Left renal pelvis (tissue), 4 donors: ENCODE results near the gene WDR91. TPM values are rescaled to one million over a fixed set of nuclear protein-coding genes. Genes with fewer than 3 reads are reported as not detected.
"Not testable (repeated sequence)": the region's sequence is repeated elsewhere in the genome, so short reads cannot be mapped to it uniquely, and the experiment has no call there.

Experiments used
- DNase-seq, 4 donors: peaks; one replicate each; pipeline ENCODE4 v3.0.0-alpha.2; 2013; ENCODE audit warnings: low read depth in 4 of 4, low spot score in 3 of 4
- polyA plus RNA-seq, 4 donors: library from polyadenylated mRNA; unstranded; fragments of 120-200 nt; gene quantifications; one replicate each; pipeline ENCODE4 v1.2.1, GENCODE V29; 2013; ENCODE audit not compliant: insufficient read length in 4 of 4

WDR91 gene
- polyA plus RNA-seq, 4 donors: 16.3 to 58.5 (median 44.7) TPM

DNA sequence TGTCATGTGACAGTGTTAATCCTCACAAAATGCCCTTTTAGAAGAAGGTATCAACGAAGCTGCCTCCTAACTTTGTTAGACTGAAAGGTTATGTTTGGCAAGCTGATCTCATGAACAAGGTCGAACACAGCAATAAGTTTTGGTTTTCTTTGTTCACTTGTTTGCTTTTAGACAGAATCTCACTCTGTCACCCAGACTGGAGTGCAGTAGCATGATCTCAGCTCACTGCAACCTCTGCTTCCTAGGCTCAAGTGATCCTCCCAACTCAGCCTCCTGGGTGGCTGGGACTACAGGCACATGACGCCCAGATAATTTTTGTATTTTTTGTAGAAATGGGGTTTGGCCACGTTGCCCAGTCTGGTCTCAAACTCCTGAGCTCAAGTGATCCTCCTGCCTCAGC is 23.4 kb upstream of the WDR91 start:
- no peak for DNase-seq

DNA sequence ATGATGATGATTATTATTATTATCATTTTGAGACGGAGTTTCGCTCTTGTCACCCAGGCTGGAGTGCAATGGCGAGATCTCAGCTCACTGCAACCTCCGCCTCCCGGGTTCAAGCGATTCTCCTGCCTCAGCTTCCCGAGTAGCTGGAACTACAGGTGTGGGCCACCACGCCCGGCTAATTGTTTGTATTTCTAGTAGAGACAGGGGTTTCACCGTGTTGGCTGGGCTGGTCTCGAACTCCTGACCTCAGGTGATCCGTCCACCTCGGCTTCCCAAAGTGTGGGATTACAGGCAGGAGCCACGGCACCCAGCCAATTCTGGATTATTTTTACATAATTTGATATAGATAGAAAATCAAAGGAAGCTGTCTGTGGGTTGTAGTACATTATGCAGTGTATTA is 22.8 kb upstream of the WDR91 start:
- DNase-seq: not testable (repeated sequence)

DNA sequence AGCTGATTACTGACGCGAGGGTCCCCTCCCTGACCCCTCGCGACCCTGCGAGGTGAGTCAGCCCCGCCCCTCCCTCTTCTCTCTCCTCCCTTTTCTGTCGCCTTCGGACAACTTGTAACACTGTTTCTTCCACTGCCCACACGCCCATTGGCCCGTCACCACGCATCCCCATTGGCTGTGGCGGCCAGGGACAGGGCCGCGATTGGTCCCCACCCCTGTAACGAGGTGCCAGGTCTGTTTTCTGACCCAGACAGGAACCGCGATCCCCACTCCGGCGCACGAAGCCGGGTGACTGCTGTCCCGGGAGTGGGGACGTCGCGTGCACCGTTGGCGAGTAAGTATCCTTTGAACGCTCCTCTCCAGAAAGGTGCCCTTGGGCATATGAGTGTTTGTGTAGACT is 22.2 kb upstream of the WDR91 start, which contains the start of gene STRA8:
Gene STRA8 (plus strand): TSS at position 269 of the 400 bp plus-strand sequence. CDS start 6,687 bp downstream, outside the sequence.
- no peak for DNase-seq

DNA sequence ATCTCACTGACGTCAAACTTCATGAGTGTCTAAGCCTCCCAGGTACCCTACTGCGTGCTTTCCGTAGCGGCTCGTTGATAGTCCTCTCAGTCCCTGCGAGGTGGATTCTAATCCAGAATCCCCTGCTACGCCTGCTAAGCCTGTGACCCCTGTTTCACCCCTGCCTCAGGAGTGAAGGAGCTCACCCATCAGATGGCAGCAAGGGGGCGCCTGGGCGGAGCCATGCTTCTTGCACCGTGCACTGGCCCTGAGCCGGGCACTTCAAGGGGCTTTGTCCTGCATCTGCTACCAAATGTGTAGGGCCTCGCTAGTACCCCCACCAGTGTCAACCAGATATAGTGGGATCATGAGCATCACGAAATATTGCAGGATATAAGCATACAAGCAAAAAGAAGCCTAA is 21.4 kb upstream of the WDR91 start:
- no peak for DNase-seq

DNA sequence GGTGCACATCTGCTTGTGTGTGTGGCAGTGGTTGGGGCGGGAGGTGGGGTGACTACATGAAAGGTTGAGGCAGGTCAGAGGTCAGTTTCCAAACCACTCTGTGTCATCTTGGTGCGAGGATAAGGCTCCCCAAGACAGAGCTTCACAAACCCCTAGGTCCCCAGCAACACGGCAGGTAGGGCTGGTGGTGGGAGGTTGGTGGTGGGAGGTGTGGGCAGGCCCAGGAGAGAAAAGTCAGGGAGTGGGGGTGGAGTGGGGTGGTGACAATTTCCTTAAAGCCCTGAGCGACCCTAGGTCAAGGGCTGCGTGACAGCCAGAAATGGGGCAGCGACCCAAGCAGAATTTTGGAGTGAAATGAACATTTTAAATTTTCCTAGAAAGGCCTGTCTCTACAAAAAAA is 20.8 kb upstream of the WDR91 start:
- DNase-seq: no peak

DNA sequence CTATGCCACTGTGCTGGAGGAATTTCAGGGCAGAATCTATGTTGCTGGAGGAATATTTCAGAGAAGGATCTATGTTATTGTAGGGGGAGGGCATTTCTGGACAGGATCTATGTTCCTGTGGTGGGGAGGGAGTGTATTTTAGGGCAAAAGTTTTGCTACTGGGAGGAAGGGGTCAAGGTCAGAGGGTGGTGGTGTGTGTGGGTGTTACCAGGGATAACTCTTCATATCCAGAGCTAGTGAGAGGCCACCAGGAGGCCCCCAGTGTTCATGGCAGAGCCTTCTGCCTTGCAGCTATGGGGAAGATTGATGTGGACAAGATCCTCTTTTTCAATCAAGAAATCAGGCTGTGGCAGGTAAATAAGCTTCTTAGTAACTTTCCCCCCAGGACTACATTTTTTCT is 20.4 kb upstream of the WDR91 start:
- no peak for DNase-seq

DNA sequence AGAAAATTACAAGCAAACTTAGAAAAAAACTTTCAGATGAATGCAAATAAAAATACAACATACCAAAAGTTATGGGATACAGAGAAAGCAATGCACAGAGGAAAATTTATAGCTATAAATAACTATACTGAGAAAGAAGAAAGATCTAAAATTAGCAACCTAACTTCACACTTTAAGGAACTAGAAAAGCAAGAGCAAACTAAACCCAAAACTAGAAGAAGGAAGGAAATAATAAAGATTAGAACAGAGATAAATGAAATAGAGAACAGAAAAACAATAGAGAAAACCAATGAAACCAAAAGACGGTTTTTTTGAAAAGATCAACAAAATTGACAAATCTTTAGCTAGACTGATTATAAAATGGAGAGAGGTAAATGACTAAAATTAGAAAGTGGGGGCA is 12.7 kb upstream of the WDR91 start:
- no peak for DNase-seq

DNA sequence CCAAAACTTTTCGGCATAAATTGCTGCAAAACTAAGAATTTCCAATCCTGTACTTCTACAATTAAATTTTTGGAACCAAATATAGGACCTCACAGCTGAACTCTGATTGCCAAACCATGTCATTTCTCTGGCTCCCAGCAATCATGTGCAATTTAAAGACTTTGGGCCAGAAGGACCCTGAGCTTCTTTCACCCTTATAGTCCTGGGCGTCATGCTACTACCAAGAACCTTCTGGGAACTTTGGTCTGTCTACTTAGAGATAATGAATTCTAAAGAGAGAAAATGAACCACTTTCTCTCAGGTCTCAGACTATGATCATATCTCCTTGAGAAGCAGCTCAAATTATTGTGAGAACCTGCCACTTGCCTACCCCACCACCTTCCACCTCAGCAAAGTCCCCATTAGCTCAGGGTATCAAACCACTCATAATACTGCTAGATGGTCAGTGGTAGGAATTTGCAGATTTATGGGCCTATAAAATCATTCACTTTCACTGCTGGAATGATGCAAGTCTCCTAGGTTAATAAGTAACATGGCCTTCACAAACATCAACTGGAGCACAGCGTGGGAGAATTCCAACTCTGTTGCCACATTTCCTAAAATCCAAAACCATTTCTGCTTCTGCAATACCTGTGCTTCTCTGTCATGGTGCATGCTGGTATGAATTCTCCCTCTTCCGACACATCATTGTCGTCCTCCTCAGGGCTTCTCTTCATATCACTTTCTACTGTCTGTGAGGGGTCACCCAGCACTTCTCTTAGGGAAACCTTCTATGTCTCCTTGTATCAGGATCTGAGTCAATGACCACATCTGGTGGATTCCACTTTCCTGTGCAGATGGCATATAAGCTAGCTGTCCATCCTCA is 6.6 kb upstream of the WDR91 start:
- DNase-seq: no peak

DNA sequence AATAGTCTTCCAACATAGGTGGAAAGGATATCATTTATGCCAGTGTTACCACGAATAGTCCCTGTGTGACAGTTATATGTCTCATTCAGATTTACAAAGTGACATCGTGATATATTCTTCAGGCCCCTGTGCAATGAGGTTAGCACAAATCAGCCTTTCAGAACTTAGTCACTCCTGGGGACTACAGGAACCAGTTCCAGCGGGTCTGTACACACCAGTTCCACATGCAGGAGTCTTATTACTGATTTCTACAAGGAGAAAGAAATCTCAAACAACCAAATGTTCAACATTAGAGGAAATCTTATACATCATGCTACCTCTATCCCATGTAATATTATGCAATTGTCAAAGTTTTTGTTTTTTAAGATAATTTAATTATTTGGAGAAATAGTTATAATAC is 4.4 kb upstream of the WDR91 start:
- no peak for DNase-seq

DNA sequence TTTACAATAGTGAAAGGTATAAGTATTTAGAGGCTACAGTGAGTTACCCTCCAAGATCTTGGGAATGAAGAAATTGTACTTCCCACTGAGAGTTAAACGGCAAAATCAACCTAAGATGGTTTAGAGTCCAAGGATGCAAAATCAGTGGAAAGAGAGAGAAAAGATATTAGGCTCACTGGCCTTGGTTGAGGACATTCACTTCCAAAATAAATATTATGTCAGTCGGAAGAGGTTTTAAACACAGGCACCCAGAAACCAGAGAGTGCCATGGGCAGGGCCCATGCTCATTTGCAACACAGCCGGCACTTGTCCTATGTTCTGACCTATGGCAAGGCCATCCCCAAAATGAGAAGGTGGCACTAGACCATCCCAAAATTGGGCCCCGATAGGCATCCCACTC is 3.9 kb upstream of the WDR91 start:
- no peak for DNase-seq

DNA sequence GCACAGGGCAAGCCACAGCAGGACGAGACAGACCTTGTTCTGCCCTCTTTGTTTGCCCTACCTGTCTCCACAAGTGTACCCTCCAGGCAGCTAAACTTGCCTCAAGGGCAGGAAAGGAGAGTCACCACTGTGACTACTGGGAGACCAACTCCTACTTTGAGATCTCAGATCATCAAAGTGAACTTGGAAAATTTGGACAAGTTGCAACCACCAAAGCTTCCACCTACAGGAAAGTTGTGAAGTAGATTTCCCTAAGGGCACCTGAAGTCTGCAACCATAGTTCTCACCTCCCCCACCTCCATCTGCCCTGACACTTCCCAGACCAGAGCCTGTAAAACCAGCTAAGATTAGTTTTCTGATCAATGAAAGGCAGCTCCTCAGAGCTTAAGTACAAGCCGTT is 2.5 kb upstream of the WDR91 start:
- DNase-seq: no peak

DNA sequence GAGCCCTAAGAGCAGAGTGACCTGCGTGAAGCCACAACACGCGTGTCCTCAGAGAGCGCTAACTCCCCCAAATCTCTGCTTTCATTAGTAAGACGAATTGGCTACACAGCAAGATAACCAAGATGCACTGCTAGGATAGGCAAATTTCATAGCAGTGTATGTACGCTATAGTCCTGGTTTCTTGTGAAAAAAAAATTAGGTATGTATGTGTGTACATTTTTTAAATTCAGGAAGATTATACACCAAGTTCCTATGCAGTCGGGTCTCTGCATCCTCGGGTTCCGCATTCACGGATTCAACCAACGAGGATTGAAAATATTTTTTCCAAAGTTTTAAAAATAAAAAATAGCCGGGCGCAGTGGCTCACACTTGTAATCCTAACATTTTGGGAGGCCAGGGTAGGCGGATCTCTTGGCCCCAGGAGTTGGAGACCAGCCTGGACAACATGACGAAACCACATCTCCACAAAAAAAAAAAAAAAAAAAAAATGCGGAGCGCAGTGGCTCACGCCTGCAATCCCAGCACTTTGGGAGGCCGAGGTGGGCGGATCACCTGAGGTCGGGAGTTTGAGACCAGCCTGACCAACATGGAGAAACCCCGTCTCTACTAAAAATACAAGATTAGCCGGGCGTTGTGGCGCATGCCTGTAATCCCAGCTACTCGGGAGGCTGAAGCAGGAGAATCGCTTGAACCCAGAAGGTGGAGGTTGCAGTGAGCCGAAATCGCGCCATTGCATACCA is 790 bp upstream of the WDR91 start:
- not testable (repeated sequence) for DNase-seq

DNA sequence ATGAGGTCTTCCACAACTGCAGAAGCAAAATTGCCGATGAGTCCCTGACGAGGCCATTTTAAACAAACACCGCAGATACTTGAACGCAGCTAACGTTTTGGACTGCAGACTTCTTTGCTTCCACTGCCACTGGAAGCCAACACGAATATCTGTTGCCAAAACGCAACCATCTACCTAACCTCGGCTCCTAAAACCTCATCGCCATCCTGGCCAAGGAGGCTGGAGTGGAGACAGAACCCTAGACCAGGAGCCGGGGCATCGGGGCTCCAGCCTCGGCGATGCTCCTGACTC is 493 bp downstream of the WDR91 start:
- no peak for DNase-seq

DNA sequence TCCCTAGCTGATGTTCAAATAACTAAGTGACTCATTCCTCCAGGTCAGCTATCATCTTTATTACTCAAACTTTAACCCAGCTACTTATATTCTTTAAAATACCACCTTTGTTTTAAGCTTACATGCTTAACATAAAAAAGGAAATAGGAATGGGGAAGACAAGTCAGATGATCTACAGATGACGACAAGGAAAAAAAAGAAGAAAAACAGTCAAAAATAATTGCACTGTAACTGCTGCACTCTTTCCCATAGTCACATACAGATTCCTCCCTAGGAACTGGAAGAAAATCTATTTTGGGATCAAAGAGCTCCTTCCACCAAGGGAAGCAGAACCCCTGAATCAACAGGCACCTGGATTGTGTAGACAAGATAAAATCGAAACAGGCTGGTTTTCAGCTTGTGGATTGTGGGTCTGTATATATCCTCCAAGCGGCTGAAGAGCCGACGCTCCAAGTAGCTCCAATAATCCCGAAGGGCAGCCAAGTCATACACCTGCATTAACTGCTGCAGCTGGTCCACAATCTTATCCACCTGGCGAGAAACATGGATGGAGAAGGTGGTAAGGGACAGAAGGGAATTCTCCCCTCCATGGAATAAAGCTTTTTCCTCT is 2.0 kb downstream of the WDR91 start:
- no peak for DNase-seq

DNA sequence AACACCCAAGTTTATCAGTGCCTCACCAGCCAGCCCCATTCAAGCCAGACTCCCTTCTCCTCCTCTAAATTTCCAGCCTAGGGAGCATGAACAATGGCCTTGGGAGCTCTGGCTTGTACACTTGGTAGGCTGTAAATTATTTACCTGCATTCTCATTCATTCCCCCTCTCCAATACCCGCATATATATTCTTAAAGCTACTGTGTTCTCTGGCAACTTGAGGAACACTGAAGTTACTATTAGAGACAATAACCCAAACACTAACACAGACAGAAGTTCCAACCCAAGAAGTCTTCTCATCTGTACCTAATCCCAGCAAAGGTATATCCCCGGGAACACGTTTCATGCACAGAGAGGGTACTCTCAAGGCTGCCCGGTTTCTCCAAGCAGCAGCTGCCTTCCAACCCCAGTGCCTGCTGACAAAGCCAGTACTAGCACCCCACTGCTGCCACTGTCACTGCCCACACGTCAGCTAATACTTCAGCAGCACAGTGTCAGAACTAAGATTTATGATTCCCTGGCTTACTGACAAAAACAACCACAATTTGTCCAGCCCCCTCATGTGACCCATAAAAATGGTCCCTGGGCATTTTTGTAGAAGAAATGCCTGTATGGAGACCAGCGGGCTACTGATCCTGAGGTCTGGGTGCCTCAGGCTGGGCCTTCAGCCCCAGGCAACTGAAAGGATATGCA is 3.1 kb downstream of the WDR91 start:
- DNase-seq: no peak

DNA sequence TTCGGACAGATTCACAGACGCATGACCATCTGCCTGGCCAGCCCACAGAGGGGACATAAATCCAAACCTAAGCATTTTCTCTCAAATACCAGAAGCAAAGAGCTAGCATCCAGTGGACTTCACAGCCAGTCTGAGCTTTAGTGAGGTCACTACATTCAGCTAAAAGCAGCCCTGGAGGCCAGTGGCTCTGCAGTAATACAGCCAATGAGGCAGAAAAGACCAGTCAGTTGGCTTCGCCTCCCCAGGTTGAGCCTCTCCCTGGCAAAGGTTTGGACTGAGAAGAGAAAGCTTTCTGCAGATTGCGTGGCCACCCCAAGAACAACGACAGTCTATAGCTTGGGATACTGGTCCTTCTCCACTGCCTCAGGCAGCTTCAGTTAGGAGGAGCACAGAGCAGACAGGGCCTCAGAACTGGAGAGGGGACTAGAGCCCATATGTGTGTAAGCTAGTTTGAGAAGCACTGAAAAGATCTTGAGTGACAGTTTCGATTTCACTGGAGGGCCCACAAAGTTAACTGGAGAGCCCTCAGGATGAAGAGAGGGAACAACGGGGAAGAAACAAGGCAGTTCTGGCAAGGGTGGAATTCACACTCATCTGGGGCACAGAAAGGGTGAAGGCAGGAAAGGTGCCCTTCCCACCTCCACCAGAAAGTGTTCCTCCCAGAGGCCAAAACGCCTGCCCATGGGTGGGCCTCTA is 3.8 kb downstream of the WDR91 start:
- DNase-seq: no peak

DNA sequence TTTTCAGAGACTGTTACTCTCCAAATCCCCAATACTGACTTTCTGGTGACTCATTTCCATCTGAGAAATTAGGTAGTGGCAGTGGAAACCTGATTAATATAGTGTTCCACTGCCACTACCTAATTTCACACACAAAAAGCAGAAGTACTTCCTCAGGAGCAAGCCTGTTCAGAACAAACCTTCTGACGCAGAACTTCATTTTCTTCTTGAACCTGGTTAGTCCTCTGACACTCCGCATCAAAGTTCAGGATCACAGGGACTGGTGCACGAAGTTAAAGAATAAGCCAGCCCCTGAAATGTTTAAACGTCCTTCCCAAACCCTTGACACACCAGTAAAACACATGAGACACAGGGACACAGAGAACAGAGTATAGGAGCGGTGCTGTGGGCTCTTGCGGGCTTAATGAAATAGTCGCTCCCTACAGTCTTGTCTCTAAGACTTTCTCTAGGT is 4.4 kb downstream of the WDR91 start:
- DNase-seq: no peak

DNA sequence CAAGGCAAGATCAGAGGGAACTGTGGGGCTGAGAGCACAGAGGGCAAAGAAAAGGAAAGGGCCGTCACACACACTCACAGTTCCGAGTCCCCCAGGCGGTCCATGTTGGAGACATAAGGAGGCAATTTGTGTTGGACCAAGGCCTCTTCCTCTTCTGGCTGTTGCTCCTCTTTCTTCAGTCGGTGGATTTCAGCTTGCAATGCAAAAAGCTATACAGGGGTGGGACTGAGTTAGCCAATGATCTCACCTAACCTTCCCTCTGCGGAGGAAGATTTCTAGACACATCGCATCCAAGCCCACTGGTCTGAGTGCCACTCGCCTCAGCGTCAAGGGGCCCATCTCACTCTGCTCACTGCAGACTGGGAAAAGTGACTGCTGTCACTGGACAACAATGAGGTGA is 5.5 kb downstream of the WDR91 start:
- no peak for DNase-seq

DNA sequence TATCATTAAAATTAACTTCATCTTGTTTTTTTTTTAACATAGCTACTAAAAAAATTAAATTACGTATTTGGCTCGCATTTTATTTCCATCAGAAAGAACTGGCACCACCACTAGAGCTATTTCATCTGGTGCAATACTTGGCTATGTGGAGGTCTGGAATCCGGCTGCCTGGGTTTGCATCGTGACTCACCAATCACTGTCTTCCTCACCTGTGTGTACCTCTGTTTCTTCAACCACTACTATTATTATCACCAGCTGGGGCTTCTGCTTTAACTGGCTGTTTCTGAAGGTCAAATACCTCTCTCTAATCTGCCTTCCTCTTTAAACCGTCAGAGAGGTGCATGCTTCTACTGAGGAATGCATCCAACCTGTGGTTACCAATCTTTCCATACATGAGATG is 6.5 kb downstream of the WDR91 start:
- DNase-seq: no peak

DNA sequence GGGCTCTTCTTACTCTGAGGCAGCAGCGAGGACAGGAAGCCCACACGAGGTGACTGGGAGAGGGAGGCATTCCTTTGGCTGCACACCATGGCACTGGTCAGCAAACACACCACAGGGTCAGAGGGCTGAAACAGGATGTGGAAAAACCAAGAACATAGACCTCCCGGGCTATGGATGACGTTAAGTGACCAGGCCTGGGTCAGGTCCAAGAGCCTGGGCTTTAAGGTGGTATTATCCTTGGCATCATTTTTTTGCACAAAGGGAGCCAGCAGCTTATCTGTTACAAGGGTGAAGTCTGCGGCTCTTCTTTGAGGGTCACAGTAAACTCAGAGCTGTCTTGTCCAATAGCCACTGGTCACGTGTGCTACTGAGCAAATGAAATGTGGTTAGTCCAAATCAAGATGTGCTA is 7.0 kb downstream of the WDR91 start:
- DNase-seq: no peak

DNA sequence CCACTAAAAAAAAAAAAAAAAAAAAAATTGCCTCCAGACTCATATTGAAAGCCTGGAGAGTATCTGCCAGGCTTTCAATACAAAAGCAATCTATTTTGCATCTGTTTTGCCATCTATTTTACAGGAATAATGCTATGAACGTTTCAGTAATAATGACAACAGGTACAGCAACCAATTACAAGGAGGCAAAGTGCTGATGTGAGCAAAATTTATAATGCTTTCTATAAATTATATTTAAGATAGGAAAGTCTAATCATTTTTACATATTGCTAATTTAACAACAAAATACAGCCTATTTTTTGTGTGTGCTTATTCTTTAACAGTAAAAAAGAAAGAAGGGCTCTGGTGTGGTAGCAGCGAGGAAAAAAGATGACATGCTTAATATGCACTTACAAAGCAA is 10.0 kb downstream of the WDR91 start:
- DNase-seq: no peak
